Activated CD4-positive, alpha-beta T cell treated with anti-CD3 and anti-CD28 coated beads, Interleukin-2, amount 50 U/mL, for 1 hour (primary cell): ENCODE data around the gene RFPL3.
"Not testable (repeated sequence)": the region's sequence is repeated elsewhere in the genome, so short reads cannot be mapped to it uniquely, and the experiment has no call there.

Experiments
- DNase-seq: peaks from one replicate; pipeline ENCODE4 v3.0.0-alpha.2; 2020

The RFPL3 gene

DNA sequence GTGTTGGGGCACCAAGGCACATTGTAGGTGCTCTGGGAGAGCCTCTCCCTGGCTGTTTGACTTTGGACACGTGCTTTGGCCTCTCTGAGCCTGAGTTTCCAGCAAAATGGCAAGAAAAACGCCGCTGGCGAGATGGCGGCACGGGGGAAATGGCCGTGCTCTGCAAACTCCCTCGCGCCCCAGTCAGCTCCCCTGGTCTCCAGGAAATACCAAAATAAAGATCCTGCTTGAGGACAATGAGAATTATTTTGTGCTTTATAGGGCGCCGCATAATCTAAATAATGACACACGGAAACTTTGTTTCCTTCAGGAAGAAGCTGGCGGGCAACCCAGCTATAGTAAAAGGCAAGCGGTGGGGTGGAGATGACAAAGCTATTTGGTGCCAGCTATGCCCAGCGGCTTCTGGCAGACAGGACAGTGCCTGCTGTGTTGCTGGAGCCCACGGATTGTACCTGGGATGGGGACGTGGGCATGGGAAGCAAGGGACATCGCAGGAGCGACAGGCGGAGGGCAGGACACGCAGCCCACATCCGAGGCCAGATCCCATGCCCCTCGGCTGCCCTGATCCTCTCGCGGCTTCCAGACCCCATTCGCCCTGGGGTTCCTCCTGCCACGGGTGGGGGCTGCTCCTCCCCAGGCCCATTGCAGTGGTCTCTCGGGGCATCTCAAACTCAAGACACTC is 26.3 kb upstream of the RFPL3 start:
- DNase-seq: no peak

DNA sequence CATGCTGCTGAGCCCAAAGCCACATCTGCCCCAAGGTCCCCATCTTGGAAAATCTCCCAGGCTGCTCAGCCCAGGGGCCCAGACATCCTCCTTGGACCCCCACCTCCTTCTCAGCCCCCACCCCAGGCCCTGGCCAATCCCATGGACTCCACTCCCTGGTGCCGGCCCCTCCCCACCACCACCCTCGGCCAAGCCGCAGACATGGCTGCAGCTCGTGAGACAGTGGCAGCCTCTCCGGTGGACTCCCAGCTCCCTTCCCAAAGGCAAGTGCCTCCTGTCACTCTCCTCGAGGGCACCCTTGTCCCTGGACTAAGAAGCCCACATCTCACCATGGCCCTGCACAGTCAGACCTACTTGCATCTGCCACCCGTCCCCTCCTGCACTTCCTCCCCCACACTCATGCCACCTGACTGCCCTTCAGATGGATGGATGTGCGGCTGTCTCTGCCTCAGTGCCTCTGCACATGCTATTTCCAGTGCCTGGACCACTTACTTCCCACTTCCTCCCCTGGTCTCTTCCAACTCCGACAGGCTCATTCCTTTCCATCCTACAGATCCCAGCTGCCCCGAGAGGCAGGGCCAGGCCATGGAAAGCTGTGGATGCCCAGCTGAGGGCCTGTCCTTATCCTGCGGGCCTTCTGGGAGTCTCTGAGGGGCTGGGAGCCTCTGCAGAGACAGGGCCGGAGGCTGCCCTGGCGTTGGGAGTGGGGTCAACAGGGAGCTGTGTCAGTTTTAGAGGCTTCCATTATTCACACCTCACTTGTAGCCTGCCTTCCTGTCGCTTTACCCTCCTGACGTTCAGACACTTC is 25.5 kb upstream of the RFPL3 start:
- DNase-seq: no peak

GRCh38 chr22:32333141-32333768 is 24.4 kb upstream of the RFPL3 start:
- no peak for DNase-seq

DNA sequence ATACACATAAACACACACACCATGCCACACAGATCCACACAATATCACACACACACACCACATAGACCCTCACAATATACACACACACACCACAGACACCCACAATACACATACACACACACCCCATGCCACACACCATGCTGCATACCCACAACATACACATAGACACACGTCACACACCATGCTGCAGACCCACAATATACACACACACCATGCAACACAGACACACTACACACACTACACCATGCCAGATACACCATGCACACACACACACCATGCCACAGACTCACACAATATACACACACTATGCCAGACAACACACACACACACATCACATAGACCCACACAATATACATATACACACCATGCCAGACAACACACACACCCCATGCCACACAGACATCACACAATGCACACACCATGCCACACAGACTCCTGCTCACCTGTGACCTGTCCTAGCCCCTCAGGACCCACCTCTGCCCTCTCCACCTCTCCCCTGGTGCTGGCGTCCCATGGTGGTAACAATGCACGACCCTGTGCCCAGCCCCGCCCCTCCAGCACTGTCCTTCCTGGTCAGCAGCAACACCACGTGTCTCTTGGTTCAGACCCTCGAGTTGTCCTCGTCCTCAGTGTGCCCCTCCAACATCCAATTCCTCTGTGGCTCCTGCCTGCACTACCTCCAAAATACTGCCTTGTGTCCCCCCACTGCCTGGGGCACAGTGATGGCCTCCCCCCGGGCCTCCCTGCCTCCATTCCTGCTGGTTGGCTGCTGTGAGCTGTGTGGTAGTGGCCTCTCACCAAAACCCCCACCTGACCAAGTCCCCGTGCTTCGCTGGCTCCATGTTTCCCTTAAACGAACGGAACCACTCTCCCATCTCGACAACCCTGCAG is 23.7 kb upstream of the RFPL3 start:
- no peak for DNase-seq

- DNase-seq: no peak
Measured at GRCh38 chr22:32334660-32335365, 22.9 kb upstream of the RFPL3 start.

GRCh38 chr22:32335471-32335870 is 22.2 kb upstream of the RFPL3 start:
- no peak for DNase-seq

GRCh38 chr22:32336121-32336603 is 21.5 kb upstream of the RFPL3 start:
- DNase-seq: no peak

- DNase-seq: no peak
Measured at GRCh38 chr22:32336771-32337424, 20.8 kb upstream of the RFPL3 start.

DNA sequence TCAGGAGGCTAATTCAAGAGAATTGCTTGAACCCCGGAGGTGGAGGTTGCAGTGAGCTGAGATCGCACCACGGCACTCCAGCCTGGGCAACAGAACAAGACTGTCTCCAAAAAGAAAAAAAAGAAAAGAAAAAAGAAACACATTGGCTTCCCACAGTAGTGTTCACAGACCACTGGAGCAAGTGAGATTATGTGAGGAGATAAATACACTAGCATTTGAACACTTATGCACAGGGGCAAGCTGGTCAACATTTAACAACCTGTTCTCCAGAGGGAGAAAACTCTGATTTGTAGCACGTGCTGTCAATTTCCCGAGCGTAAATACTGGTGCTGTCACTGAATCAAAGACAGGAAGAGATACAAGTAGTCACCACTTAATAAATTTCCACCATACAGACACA is 20.2 kb upstream of the RFPL3 start:
- not testable (repeated sequence) for DNase-seq

DNA sequence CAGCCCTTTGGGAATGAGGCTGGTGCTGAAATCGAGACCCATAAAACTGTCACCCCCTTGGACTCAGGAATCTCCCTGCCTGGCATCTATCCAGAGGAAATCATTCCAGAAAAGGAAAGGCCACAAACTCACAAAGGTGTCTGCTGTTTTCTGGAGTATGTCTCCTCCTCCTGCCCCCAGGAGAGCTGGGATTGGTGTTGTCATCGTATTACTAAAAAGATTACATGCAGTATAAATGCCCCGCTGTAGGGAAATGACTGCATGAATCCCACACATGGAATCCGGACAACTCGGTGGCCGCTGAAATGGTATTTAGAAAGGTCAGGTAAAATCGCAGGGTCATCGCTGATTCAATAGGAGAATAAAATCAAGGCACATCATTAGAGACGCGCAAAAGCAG is 18.9 kb upstream of the RFPL3 start:
- no peak for DNase-seq

GRCh38 chr22:32339190-32340012 is 18.3 kb upstream of the RFPL3 start:
- no peak for DNase-seq

DNA sequence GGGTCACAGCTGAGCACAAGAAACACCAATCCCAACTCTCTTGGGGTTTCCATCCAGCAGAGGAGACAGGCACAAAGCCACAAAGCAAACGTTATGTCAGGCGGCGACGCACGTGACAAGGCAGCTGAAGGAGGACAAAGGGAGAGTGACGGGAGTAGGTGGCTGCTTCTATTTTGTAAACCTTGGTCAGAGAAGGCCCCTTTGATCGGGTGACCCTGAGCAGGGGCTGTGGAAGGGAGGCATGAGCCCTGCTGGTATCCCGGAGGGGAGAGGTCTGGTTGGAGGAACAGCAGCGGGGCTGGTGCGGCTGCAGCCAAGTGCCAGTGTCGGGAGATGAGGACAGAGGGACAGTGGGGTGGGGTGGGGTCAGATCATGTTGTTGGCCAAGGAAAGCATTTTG is 17.3 kb upstream of the RFPL3 start:
- no peak for DNase-seq

DNA sequence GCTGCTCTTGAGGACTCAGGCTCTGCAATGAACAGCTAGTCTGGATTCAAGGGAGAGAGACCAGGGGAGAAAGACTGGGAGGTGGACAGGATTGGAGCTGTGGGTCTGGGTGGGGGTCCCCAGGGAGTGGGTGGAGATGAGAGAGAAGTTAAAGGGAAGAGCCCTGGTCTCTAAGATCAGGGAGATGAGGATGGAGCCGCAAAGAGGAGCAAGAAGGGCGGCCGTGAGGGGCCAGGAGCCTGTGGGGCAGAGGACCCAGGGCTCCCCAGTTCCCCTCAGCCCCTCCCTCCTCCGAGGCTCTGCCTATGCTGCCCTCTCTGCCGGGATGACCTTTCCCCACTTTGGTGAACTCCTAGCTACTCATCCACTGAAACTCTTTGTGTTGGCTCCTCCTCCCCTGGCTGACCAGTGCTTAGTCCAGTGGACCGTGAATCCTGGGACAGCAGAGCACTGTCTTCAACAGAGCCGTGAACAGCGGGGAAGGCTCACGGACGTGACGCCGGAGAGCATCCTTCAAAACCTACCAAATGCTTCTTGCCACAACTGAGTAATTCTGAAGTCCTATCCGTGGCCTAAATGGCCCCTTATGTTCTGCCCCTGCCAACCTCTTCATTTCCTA is 16.4 kb upstream of the RFPL3 start:
- no peak for DNase-seq

GRCh38 chr22:32342977-32343376 is 14.7 kb upstream of the RFPL3 start:
- DNase-seq: no peak

DNA sequence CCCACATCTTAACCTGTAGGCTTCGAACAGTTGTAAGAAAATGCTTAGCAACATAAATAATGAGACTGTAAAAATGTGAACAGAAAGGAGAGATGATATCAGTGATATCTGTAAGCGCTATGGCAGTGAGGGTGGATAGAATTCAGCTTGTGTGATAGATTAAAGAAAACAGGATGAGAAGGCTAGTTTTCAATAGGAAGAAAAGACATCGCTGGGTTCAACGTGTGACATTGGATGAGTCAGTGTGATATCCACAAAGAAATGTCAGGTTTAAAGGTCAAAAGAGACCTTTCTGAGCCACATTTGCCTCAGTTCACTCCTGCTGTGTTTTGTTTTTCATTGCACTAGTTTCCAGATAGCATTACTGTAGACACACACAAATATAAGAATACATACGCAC is 13.7 kb upstream of the RFPL3 start:
- DNase-seq: no peak

DNA sequence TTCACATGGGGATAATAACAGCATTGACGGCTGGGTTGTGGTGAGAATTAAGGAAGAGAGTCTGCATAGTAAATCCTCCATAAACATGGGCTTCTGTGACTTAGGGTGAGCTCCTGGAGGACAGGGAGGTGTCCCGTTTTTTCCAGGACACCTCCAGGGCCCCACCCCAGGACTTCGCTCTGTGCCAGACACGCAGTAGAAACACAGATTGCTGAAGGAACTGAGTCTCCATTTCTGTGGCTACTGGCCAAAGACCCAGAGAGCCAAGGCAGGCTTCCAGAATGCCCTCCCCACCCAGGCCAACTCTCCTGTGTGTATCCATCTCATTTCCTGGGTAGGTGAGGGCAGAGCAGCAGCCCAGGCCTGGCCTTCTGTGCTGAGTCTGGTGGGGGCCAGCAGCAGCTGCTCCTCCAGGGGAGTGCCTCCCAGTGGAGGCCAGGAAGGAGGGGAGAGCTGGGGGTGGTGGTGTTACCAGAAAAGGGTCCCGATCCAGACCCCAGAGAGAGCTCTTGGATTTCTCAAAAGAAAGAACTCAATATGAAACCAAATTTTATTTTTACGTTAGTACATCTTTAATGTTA is 9.5 kb upstream of the RFPL3 start:
- DNase-seq: no peak

DNA sequence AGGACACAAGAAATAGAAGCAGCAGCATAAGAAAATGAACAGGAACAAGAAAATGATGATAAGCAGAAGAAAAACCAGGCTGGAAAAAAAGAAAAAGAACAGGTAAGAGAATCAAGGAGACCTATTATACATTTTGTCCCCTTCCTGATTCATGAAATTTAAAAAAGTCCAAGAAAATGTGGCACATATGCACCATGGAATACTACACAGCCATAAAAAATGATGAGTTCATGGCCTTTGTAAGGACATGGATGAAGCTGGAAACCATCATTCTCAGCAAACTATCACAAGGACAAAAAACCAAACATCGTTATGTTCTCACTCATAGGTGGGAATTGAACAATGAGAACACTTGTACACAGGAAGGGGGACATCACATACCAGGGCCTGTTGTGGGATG is 5.8 kb upstream of the RFPL3 start:
- not testable (repeated sequence) for DNase-seq

DNA sequence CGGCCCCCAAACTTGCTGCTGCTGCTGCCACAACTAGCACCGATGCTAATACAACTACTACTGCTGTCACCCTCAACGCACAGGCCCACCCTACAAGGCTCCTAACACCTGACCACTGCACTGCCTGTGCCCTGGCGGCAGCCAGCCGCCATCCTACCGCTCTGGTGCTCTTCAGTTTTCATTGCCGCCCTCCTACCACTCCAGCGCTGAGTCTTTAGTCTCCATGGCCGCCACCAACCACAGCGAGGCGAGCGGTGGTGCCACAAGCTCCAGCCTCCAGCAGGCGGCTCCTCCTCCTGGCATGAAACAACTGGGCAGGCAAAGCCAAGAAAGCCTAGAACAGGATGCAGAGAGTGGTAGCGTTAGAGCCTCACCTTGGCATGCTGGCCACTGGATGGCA is 5.0 kb upstream of the RFPL3 start:
- DNase-seq: no peak

DNA sequence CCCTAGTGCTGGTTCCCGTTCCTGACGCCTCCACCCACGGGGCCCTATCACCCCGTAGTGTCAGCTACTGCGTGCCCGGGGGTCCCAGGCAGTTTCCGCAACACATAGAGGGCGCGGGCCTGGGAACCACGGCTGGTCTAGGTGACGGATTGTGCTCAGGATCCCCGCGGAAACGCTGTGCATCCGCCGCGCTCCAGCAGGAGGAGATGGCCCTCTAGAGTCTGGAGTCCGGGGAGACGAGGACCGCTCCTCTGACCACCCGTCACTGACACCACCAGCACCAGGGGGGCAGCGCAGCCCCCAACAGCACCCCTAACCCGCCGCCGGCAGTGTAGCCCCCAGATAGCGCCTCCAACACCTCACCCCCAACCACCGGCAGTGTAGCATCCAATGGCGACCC is 4.4 kb upstream of the RFPL3 start:
- DNase-seq: no peak

DNA sequence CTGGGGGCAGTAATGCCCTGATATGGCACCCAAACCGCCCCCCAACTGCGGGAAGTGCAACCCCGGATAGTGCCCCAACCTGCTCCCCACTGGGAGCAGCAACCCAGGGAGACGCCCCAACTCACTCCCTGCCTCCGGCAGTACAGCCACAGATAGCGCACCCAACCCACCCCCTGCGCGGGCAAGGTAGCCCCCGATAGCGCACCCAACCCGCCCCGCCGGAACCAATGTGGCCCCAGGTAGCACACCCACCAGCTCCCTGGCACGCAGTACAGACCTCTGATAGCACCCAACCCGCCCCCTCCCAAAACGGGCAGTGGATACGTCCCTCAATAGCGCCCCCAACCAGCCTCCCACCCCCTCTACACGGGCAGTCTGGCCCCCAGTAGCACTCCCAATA is 3.8 kb upstream of the RFPL3 start:
- no peak for DNase-seq
